ENCODE measurements around the gene LRRC74B. TPM values are rescaled to one million over a fixed set of nuclear protein-coding genes. Genes with fewer than 3 reads are reported as not detected.
"Not testable (repeated sequence)": the region's sequence is repeated elsewhere in the genome, so short reads cannot be mapped to it uniquely, and the experiment has no call there.

LRRC74B gene
- total RNA-seq, 4 donors from 2014 or later, result not detected

- peak; percentile 99 for DNase-seq (ENCODE audit: extremely low spot score)
- H3K9me3 ChIP-seq, result no peaks in the 10 kb centered on the region
- intact Hi-C loops (cut with DNase I), result loop anchor here (5.0 kb wide), 1 partner anchor 84 kb away; the partner anchor contains the start of gene CRKL
- peaks cover 31 to 47% (median 37%) of the 10 kb centered on the region in 4 donors for H3K4me1 ChIP-seq
- H3K27ac ChIP-seq (replicated peaks in 1 of 4), result peak within 1 kb of the TSS; percentile 98 to 100 (median 99)
- H3K4me3 ChIP-seq, result peak within 1 kb of the TSS; percentile 70 to 91 (median 78)
- H3K27me3 ChIP-seq, result no peaks in the 10 kb centered on the region
- 0% methylated on average over 1 of the region's 83 CpGs for WGBS
- TF ChIP-seq POLR2AphosphoS5 (IDR thresholded peaks at IDR 0.05) (peak; percentile 95 to 98), EP300 (IDR thresholded peaks at IDR 0.05) (no peak), CTCF (IDR thresholded peaks at IDR 0.05) (no peak), POLR2A (IDR thresholded peaks at IDR 0.05; ENCODE audit: low read depth) (peak; percentile 78)
- peaks cover 4 to 38% (median 37%) of the 10 kb centered on the region in 4 donors for H3K36me3 ChIP-seq
These were observed 44.0 kb upstream of the LRRC74B start, which contains the start of gene THAP7 for GRCh38 chr22:21001601-21002325. Gene THAP7, minus strand, starts transcription at chr22:21002118. Its CDS starts 207 bp downstream, at chr22:21001911.

- Histone ChIP-seq H3K27me3 (no peaks in the 10 kb centered on the region), H3K4me1 (peaks cover 31 to 45% (median 37%) of the 10 kb centered on the region in 4 donors), H3K36me3 (peaks cover 4 to 19% (median 17%) of the 10 kb centered on the region in 4 donors), H3K27ac (replicated peaks in 1 of 4) (peak overlapping the region; percentile 98 to 100 (median 99)), H3K9me3 (no peaks in the 10 kb centered on the region), H3K4me3 (no peak overlapping the region)
- WGBS, result 77% methylated on average over 4 of the region's 4 CpGs
- no peak for DNase-seq (ENCODE audit: extremely low spot score)
- intact Hi-C loops (cut with DNase I), result loop anchor here (5.0 kb wide), 1 partner anchor 86 kb away; the partner anchor contains the start of gene CRKL
- TF ChIP-seq POLR2A (IDR thresholded peaks at IDR 0.05; ENCODE audit: low read depth), result no peak
- TF ChIP-seq EP300 (IDR thresholded peaks at IDR 0.05), result no peak
- TF ChIP-seq CTCF (IDR thresholded peaks at IDR 0.05), result no peak
- TF ChIP-seq POLR2AphosphoS5 (IDR thresholded peaks at IDR 0.05), result no peak
These were observed 42.0 kb upstream of the LRRC74B start for GRCh38 chr22:21003782-21004181.

- H3K4me3 ChIP-seq; DNase-seq (ENCODE audit: extremely low spot score); H3K36me3 ChIP-seq; H3K9me3 ChIP-seq; H3K27me3 ChIP-seq; H3K4me1 ChIP-seq; H3K27ac ChIP-seq (replicated peaks in 1 of 4); intact Hi-C loops (cut with DNase I): not testable (repeated sequence)
- 94% methylated on average over 10 of the region's 13 CpGs for WGBS
These were observed 36.5 kb upstream of the LRRC74B start for GRCh38 chr22:21009208-21009607.

GRCh38 chr22:21009638-21010425 lies 35.9 kb upstream of the LRRC74B start:
- H3K9me3 ChIP-seq, result no peaks in the 10 kb centered on the region
- WGBS, result 59% methylated on average over 10 of the region's 10 CpGs
- peaks cover 11 to 15% (median 13%) of the 10 kb centered on the region in 4 donors for H3K4me1 ChIP-seq
- H3K27me3 ChIP-seq, result no peaks in the 10 kb centered on the region
- intact Hi-C loops (cut with DNase I), result loop anchor here (10.0 kb wide), 1 partner anchor 45 kb away; the partner anchor contains the start of gene AIFM3
- H3K27ac ChIP-seq (replicated peaks in 1 of 4), result no peak overlapping the region
- no peaks in the 10 kb centered on the region for H3K36me3 ChIP-seq
- no peak for DNase-seq (ENCODE audit: extremely low spot score)
- H3K4me3 ChIP-seq, result no peak overlapping the region
- TF ChIP-seq EP300 (IDR thresholded peaks at IDR 0.05) (no peak), POLR2A (IDR thresholded peaks at IDR 0.05; ENCODE audit: low read depth) (no peak), POLR2AphosphoS5 (IDR thresholded peaks at IDR 0.05) (no peak), CTCF (IDR thresholded peaks at IDR 0.05) (no peak)
